ENCODE measurements around the gene HS6ST2.

Gene HS6ST2

GRCh38 chrX:132676561-132677186, 281.8 kb downstream of the HS6ST2 start:
- H3K36me3 ChIP-seq (ENCODE audit: insufficient read depth, low read length) = no peaks in the 10 kb centered on the region
- H3K79me2 ChIP-seq (ENCODE audit: control insufficient read depth, insufficient read depth, low read length, unreplicated experiment) = no peaks in the 10 kb centered on the region
- H3K27ac ChIP-seq (ENCODE audit: low read depth, low read length) = no peak overlapping the region
- no peak overlapping the region for H2AFZ ChIP-seq (ENCODE audit: low read length, unreplicated experiment)
- H3K27me3 ChIP-seq (ENCODE audit: insufficient read depth, low read length) = no peaks in the 10 kb centered on the region
- no peak overlapping the region for H3K4me3 ChIP-seq (ENCODE audit: low read depth, low read length)
- no peaks in the 10 kb centered on the region for H3K4me1 ChIP-seq (ENCODE audit: control insufficient read depth, insufficient read depth, low read length, unreplicated experiment)

- H3K27me3 ChIP-seq (ENCODE audit: insufficient read depth, low read length) = no peaks in the 10 kb centered on the region
- no peak overlapping the region for H3K27ac ChIP-seq (ENCODE audit: low read depth, low read length)
- no peaks in the 10 kb centered on the region for H3K4me1 ChIP-seq (ENCODE audit: control insufficient read depth, insufficient read depth, low read length, unreplicated experiment)
- no peak overlapping the region for H2AFZ ChIP-seq (ENCODE audit: low read length, unreplicated experiment)
- no peak overlapping the region for H3K4me3 ChIP-seq (ENCODE audit: low read depth, low read length)
- H3K36me3 ChIP-seq (ENCODE audit: insufficient read depth, low read length) = no peaks in the 10 kb centered on the region
- no peaks in the 10 kb centered on the region for H3K79me2 ChIP-seq (ENCODE audit: control insufficient read depth, insufficient read depth, low read length, unreplicated experiment)
Observed at GRCh38 chrX:132676102-132676501, 282.3 kb downstream of the HS6ST2 start.

- no peaks in the 10 kb centered on the region for H3K36me3 ChIP-seq (ENCODE audit: insufficient read depth, low read length)
- H3K27ac ChIP-seq (ENCODE audit: low read depth, low read length) = no peak overlapping the region
- no peaks in the 10 kb centered on the region for H3K4me1 ChIP-seq (ENCODE audit: control insufficient read depth, insufficient read depth, low read length, unreplicated experiment)
- H2AFZ ChIP-seq (ENCODE audit: low read length, unreplicated experiment) = no peak overlapping the region
- H3K79me2 ChIP-seq (ENCODE audit: control insufficient read depth, insufficient read depth, low read length, unreplicated experiment) = no peaks in the 10 kb centered on the region
- H3K4me3 ChIP-seq (ENCODE audit: low read depth, low read length) = no peak overlapping the region
- no peaks in the 10 kb centered on the region for H3K27me3 ChIP-seq (ENCODE audit: insufficient read depth, low read length)
Observed at GRCh38 chrX:132673331-132673730, 285.1 kb downstream of the HS6ST2 start.

GRCh38 chrX:132671229-132671641, 287.2 kb downstream of the HS6ST2 start:
- H3K27ac ChIP-seq (ENCODE audit: low read depth, low read length) = no peak overlapping the region
- H2AFZ ChIP-seq (ENCODE audit: low read length, unreplicated experiment) = no peak overlapping the region
- H3K36me3 ChIP-seq (ENCODE audit: insufficient read depth, low read length) = no peaks in the 10 kb centered on the region
- H3K4me1 ChIP-seq (ENCODE audit: control insufficient read depth, insufficient read depth, low read length, unreplicated experiment) = no peaks in the 10 kb centered on the region
- no peaks in the 10 kb centered on the region for H3K79me2 ChIP-seq (ENCODE audit: control insufficient read depth, insufficient read depth, low read length, unreplicated experiment)
- H3K27me3 ChIP-seq (ENCODE audit: insufficient read depth, low read length) = 0 out of 2 replicates have a peak, but pooled peaks cover 3% of the 10 kb centered on the region
- no peak overlapping the region for H3K4me3 ChIP-seq (ENCODE audit: low read depth, low read length)

GRCh38 chrX:132669142-132669541, 289.3 kb downstream of the HS6ST2 start:
- 0 out of 2 replicates have a peak, but pooled peaks cover 3% of the 10 kb centered on the region for H3K27me3 ChIP-seq (ENCODE audit: insufficient read depth, low read length)
- no peaks in the 10 kb centered on the region for H3K79me2 ChIP-seq (ENCODE audit: control insufficient read depth, insufficient read depth, low read length, unreplicated experiment)
- H3K36me3 ChIP-seq (ENCODE audit: insufficient read depth, low read length) = no peaks in the 10 kb centered on the region
- no peak overlapping the region for H3K27ac ChIP-seq (ENCODE audit: low read depth, low read length)
- no peak overlapping the region for H3K4me3 ChIP-seq (ENCODE audit: low read depth, low read length)
- no peak overlapping the region for H2AFZ ChIP-seq (ENCODE audit: low read length, unreplicated experiment)
- no peaks in the 10 kb centered on the region for H3K4me1 ChIP-seq (ENCODE audit: control insufficient read depth, insufficient read depth, low read length, unreplicated experiment)

GRCh38 chrX:132668178-132668577, 290.3 kb downstream of the HS6ST2 start:
- H3K4me1 ChIP-seq (ENCODE audit: control insufficient read depth, insufficient read depth, low read length, unreplicated experiment) = no peaks in the 10 kb centered on the region
- H3K36me3 ChIP-seq (ENCODE audit: insufficient read depth, low read length) = no peaks in the 10 kb centered on the region
- no peak overlapping the region for H2AFZ ChIP-seq (ENCODE audit: low read length, unreplicated experiment)
- H3K27me3 ChIP-seq (ENCODE audit: insufficient read depth, low read length) = 0 out of 2 replicates have a peak, but pooled peaks cover 3% of the 10 kb centered on the region
- no peaks in the 10 kb centered on the region for H3K79me2 ChIP-seq (ENCODE audit: control insufficient read depth, insufficient read depth, low read length, unreplicated experiment)
- no peak overlapping the region for H3K27ac ChIP-seq (ENCODE audit: low read depth, low read length)
- H3K4me3 ChIP-seq (ENCODE audit: low read depth, low read length) = no peak overlapping the region

GRCh38 chrX:132665676-132666075, 292.8 kb downstream of the HS6ST2 start:
- H2AFZ ChIP-seq (ENCODE audit: low read length, unreplicated experiment) = no peak overlapping the region
- no peaks in the 10 kb centered on the region for H3K4me1 ChIP-seq (ENCODE audit: control insufficient read depth, insufficient read depth, low read length, unreplicated experiment)
- no peaks in the 10 kb centered on the region for H3K79me2 ChIP-seq (ENCODE audit: control insufficient read depth, insufficient read depth, low read length, unreplicated experiment)
- H3K4me3 ChIP-seq (ENCODE audit: low read depth, low read length) = no peak overlapping the region
- H3K36me3 ChIP-seq (ENCODE audit: insufficient read depth, low read length) = no peaks in the 10 kb centered on the region
- no peak overlapping the region for H3K27ac ChIP-seq (ENCODE audit: low read depth, low read length)
- 0 out of 2 replicates have a peak, but pooled peaks cover 3% of the 10 kb centered on the region for H3K27me3 ChIP-seq (ENCODE audit: insufficient read depth, low read length)

- H3K79me2 ChIP-seq (ENCODE audit: control insufficient read depth, insufficient read depth, low read length, unreplicated experiment) = no peaks in the 10 kb centered on the region
- H3K4me3 ChIP-seq (ENCODE audit: low read depth, low read length) = no peak overlapping the region
- no peak overlapping the region for H3K27ac ChIP-seq (ENCODE audit: low read depth, low read length)
- H3K4me1 ChIP-seq (ENCODE audit: control insufficient read depth, insufficient read depth, low read length, unreplicated experiment) = no peaks in the 10 kb centered on the region
- 0 out of 2 replicates have a peak, but pooled peaks cover 3% of the 10 kb centered on the region for H3K27me3 ChIP-seq (ENCODE audit: insufficient read depth, low read length)
- H2AFZ ChIP-seq (ENCODE audit: low read length, unreplicated experiment) = no peak overlapping the region
- H3K36me3 ChIP-seq (ENCODE audit: insufficient read depth, low read length) = no peaks in the 10 kb centered on the region
Observed at GRCh38 chrX:132664273-132664672, 294.2 kb downstream of the HS6ST2 start.

- 0 out of 2 replicates have a peak, but pooled peaks cover 3% of the 10 kb centered on the region for H3K27me3 ChIP-seq (ENCODE audit: insufficient read depth, low read length)
- no peaks in the 10 kb centered on the region for H3K36me3 ChIP-seq (ENCODE audit: insufficient read depth, low read length)
- no peak overlapping the region for H3K4me3 ChIP-seq (ENCODE audit: low read depth, low read length)
- H2AFZ ChIP-seq (ENCODE audit: low read length, unreplicated experiment) = no peak overlapping the region
- no peaks in the 10 kb centered on the region for H3K4me1 ChIP-seq (ENCODE audit: control insufficient read depth, insufficient read depth, low read length, unreplicated experiment)
- no peak overlapping the region for H3K27ac ChIP-seq (ENCODE audit: low read depth, low read length)
- H3K79me2 ChIP-seq (ENCODE audit: control insufficient read depth, insufficient read depth, low read length, unreplicated experiment) = no peaks in the 10 kb centered on the region
Observed at GRCh38 chrX:132662844-132663243, 295.6 kb downstream of the HS6ST2 start.

GRCh38 chrX:132657876-132658275, 300.6 kb downstream of the HS6ST2 start:
- no peaks in the 10 kb centered on the region for H3K36me3 ChIP-seq (ENCODE audit: insufficient read depth, low read length)
- no peak overlapping the region for H3K4me3 ChIP-seq (ENCODE audit: low read depth, low read length)
- no peak overlapping the region for H2AFZ ChIP-seq (ENCODE audit: low read length, unreplicated experiment)
- no peaks in the 10 kb centered on the region for H3K79me2 ChIP-seq (ENCODE audit: control insufficient read depth, insufficient read depth, low read length, unreplicated experiment)
- H3K27ac ChIP-seq (ENCODE audit: low read depth, low read length) = no peak overlapping the region
- H3K4me1 ChIP-seq (ENCODE audit: control insufficient read depth, insufficient read depth, low read length, unreplicated experiment) = no peaks in the 10 kb centered on the region
- no peaks in the 10 kb centered on the region for H3K27me3 ChIP-seq (ENCODE audit: insufficient read depth, low read length)

- Histone ChIP-seq H3K79me2 (ENCODE audit: control insufficient read depth, insufficient read depth, low read length, unreplicated experiment) (no peaks in the 10 kb centered on the region), H3K36me3 (ENCODE audit: insufficient read depth, low read length) (no peaks in the 10 kb centered on the region), H2AFZ (ENCODE audit: low read length, unreplicated experiment) (no peak overlapping the region), H3K27me3 (ENCODE audit: insufficient read depth, low read length) (no peaks in the 10 kb centered on the region), H3K4me3 (ENCODE audit: low read depth, low read length) (no peak overlapping the region), H3K4me1 (ENCODE audit: control insufficient read depth, insufficient read depth, low read length, unreplicated experiment) (no peaks in the 10 kb centered on the region), H3K27ac (ENCODE audit: low read depth, low read length) (no peak overlapping the region)
Observed at GRCh38 chrX:132652871-132653270, 305.6 kb downstream of the HS6ST2 start.

All from ACC112 (cell line).